Measurements from ENCODE around the gene RRAS2.

The RRAS2 gene

GRCh38 chr11:14371249-14371648 is 12.3 kb upstream of the RRAS2 start:
- Histone ChIP-seq H3K27me3 (ENCODE audit: insufficient read depth, insufficient read length) (no peaks in the 10 kb centered on the region), H3K9ac (ENCODE audit: insufficient read length, low read depth) (no peak overlapping the region), H3K4me1 (ENCODE audit: insufficient read depth, insufficient read length) (peaks cover 2% of the 10 kb centered on the region), H3K4me3 (ENCODE audit: insufficient read length, low read depth) (no peak overlapping the region), H3K36me3 (ENCODE audit: insufficient read depth, insufficient read length, low read length) (no peaks in the 10 kb centered on the region), H3K9me3 (ENCODE audit: insufficient read depth, low read length) (no peaks in the 10 kb centered on the region)
- DNase-seq (ENCODE audit: low read depth, low spot score) = no peak
- TF ChIP-seq YY1 (IDR thresholded peaks at IDR 0.05; ENCODE audit: insufficient read depth, insufficient read length) = no peak
- TF ChIP-seq SUZ12 (IDR thresholded peaks at IDR 0.05; ENCODE audit: extremely low read depth, insufficient read depth, insufficient read length) = no peak
- TF ChIP-seq ZNF274 (IDR thresholded peaks at IDR 0.05; ENCODE audit: low read depth, low read length) = no peak

GRCh38 chr11:14370496-14370895 is 11.5 kb upstream of the RRAS2 start:
- Histone ChIP-seq H3K36me3 (ENCODE audit: insufficient read depth, insufficient read length, low read length) (no peaks in the 10 kb centered on the region), H3K27me3 (ENCODE audit: insufficient read depth, insufficient read length) (no peaks in the 10 kb centered on the region), H3K4me3 (ENCODE audit: insufficient read length, low read depth) (no peak overlapping the region), H3K9ac (ENCODE audit: insufficient read length, low read depth) (no peak overlapping the region), H3K4me1 (ENCODE audit: insufficient read depth, insufficient read length) (peaks cover 2% of the 10 kb centered on the region), H3K9me3 (ENCODE audit: insufficient read depth, low read length) (no peaks in the 10 kb centered on the region)
- DNase-seq (ENCODE audit: low read depth, low spot score) = no peak
- TF ChIP-seq SUZ12 (IDR thresholded peaks at IDR 0.05; ENCODE audit: extremely low read depth, insufficient read depth, insufficient read length) = no peak
- TF ChIP-seq ZNF274 (IDR thresholded peaks at IDR 0.05; ENCODE audit: low read depth, low read length) = no peak
- no peak for TF ChIP-seq YY1 (IDR thresholded peaks at IDR 0.05; ENCODE audit: insufficient read depth, insufficient read length)

GRCh38 chr11:14369598-14369997 is 10.6 kb upstream of the RRAS2 start:
- TF ChIP-seq SUZ12 (IDR thresholded peaks at IDR 0.05; ENCODE audit: extremely low read depth, insufficient read depth, insufficient read length) (no peak), ZNF274 (IDR thresholded peaks at IDR 0.05; ENCODE audit: low read depth, low read length) (no peak), YY1 (IDR thresholded peaks at IDR 0.05; ENCODE audit: insufficient read depth, insufficient read length) (no peak)
- Histone ChIP-seq H3K27me3 (ENCODE audit: insufficient read depth, insufficient read length) (no peaks in the 10 kb centered on the region), H3K4me3 (ENCODE audit: insufficient read length, low read depth) (no peak overlapping the region), H3K9me3 (ENCODE audit: insufficient read depth, low read length) (no peaks in the 10 kb centered on the region), H3K9ac (ENCODE audit: insufficient read length, low read depth) (no peak overlapping the region), H3K36me3 (ENCODE audit: insufficient read depth, insufficient read length, low read length) (no peaks in the 10 kb centered on the region), H3K4me1 (ENCODE audit: insufficient read depth, insufficient read length) (no peaks in the 10 kb centered on the region)
- DNase-seq (ENCODE audit: low read depth, low spot score) = no peak

- Histone ChIP-seq H3K9ac (ENCODE audit: insufficient read length, low read depth) (no peak overlapping the region), H3K9me3 (ENCODE audit: insufficient read depth, low read length) (no peaks in the 10 kb centered on the region), H3K4me1 (ENCODE audit: insufficient read depth, insufficient read length) (no peaks in the 10 kb centered on the region), H3K36me3 (ENCODE audit: insufficient read depth, insufficient read length, low read length) (no peaks in the 10 kb centered on the region), H3K4me3 (ENCODE audit: insufficient read length, low read depth) (no peak overlapping the region), H3K27me3 (ENCODE audit: insufficient read depth, insufficient read length) (no peaks in the 10 kb centered on the region)
- TF ChIP-seq ZNF274 (IDR thresholded peaks at IDR 0.05; ENCODE audit: low read depth, low read length) = no peak
- TF ChIP-seq YY1 (IDR thresholded peaks at IDR 0.05; ENCODE audit: insufficient read depth, insufficient read length) = no peak
- TF ChIP-seq SUZ12 (IDR thresholded peaks at IDR 0.05; ENCODE audit: extremely low read depth, insufficient read depth, insufficient read length) = no peak
- DNase-seq (ENCODE audit: low read depth, low spot score) = no peak
These were observed 8.0 kb upstream of the RRAS2 start for GRCh38 chr11:14366936-14367335.

GRCh38 chr11:14364322-14364721 is 5.3 kb upstream of the RRAS2 start:
- Histone ChIP-seq H3K4me3 (ENCODE audit: insufficient read length, low read depth) (no peak overlapping the region), H3K27me3 (ENCODE audit: insufficient read depth, insufficient read length) (peaks cover 6% of the 10 kb centered on the region), H3K4me1 (ENCODE audit: insufficient read depth, insufficient read length) (peaks cover 3% of the 10 kb centered on the region), H3K9ac (ENCODE audit: insufficient read length, low read depth) (no peak overlapping the region), H3K9me3 (ENCODE audit: insufficient read depth, low read length) (no peaks in the 10 kb centered on the region), H3K36me3 (ENCODE audit: insufficient read depth, insufficient read length, low read length) (no peaks in the 10 kb centered on the region)
- TF ChIP-seq YY1 (IDR thresholded peaks at IDR 0.05; ENCODE audit: insufficient read depth, insufficient read length) (no peak), SUZ12 (IDR thresholded peaks at IDR 0.05; ENCODE audit: extremely low read depth, insufficient read depth, insufficient read length) (no peak), ZNF274 (IDR thresholded peaks at IDR 0.05; ENCODE audit: low read depth, low read length) (no peak)
- no peak for DNase-seq (ENCODE audit: low read depth, low spot score)

- H3K9ac ChIP-seq (ENCODE audit: insufficient read length, low read depth) = no peak overlapping the region
- H3K4me3 ChIP-seq (ENCODE audit: insufficient read length, low read depth) = no peak overlapping the region
- H3K9me3 ChIP-seq (ENCODE audit: insufficient read depth, low read length) = no peaks in the 10 kb centered on the region
- no peak for TF ChIP-seq YY1 (IDR thresholded peaks at IDR 0.05; ENCODE audit: insufficient read depth, insufficient read length)
- TF ChIP-seq ZNF274 (IDR thresholded peaks at IDR 0.05; ENCODE audit: low read depth, low read length) = no peak
- no peak for TF ChIP-seq SUZ12 (IDR thresholded peaks at IDR 0.05; ENCODE audit: extremely low read depth, insufficient read depth, insufficient read length)
- H3K4me1 ChIP-seq (ENCODE audit: insufficient read depth, insufficient read length) = peaks cover 5% of the 10 kb centered on the region
- H3K27me3 ChIP-seq (ENCODE audit: insufficient read depth, insufficient read length) = peaks cover 8% of the 10 kb centered on the region
- H3K36me3 ChIP-seq (ENCODE audit: insufficient read depth, insufficient read length, low read length) = peaks cover 2% of the 10 kb centered on the region
- no peak for DNase-seq (ENCODE audit: low read depth, low spot score)
These were observed 3.6 kb upstream of the RRAS2 start for GRCh38 chr11:14362611-14363010.

- Histone ChIP-seq H3K36me3 (ENCODE audit: insufficient read depth, insufficient read length, low read length) (peaks cover 3% of the 10 kb centered on the region), H3K9ac (ENCODE audit: insufficient read length, low read depth) (no peak overlapping the region), H3K9me3 (ENCODE audit: insufficient read depth, low read length) (no peaks in the 10 kb centered on the region), H3K4me1 (ENCODE audit: insufficient read depth, insufficient read length) (peaks cover 5% of the 10 kb centered on the region), H3K27me3 (ENCODE audit: insufficient read depth, insufficient read length) (peaks cover 8% of the 10 kb centered on the region), H3K4me3 (ENCODE audit: insufficient read length, low read depth) (no peak overlapping the region)
- TF ChIP-seq YY1 (IDR thresholded peaks at IDR 0.05; ENCODE audit: insufficient read depth, insufficient read length) (no peak), SUZ12 (IDR thresholded peaks at IDR 0.05; ENCODE audit: extremely low read depth, insufficient read depth, insufficient read length) (no peak), ZNF274 (IDR thresholded peaks at IDR 0.05; ENCODE audit: low read depth, low read length) (no peak)
- no peak for DNase-seq (ENCODE audit: low read depth, low spot score)
These were observed 3.0 kb upstream of the RRAS2 start for GRCh38 chr11:14361951-14362350.

Measured in NT2/D1 (cell line).